Measurements from ENCODE around the gene NDUFS8. TPM values are rescaled to one million over a fixed set of nuclear protein-coding genes. Genes with fewer than 3 reads are reported as not detected.

Gene NDUFS8
- total RNA-seq, 1 donor from 2014 or later: 118 TPM

DNA sequence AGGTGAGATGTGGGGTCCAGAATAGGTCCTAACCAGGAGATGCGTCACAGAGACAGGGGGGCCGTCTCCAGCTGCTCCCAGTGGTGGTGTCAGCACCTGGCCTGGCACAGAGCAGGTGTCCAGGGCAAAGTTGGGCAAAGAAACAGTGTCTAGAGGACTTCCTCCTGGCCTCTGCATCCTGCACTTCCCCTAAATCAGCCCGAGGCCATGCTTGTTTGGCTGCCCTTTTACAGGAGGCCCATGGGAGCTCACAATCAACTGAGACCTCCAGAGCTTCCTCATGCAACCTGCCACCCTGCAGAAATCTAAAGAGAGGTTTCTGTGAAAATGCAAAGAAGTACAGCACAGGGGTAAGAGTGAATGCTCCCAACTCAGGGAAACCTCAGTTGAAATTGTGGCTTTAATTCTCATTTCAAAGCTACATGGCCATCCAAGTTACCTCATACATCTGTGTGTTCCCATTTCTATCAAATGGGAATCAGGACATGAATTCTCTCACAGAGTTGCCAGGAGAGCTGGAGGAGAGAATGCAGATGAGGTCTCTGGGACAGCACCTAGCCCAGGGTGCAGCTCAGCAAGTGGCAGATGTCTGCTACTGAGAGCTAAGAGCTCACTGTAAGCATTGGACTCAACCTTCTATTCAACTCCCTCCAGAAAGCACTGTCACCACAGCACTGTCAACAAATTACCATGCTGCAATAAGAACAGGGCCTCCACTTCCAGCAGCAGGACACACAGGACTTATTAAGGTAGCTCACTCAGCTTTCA lies 41.0 kb downstream of the NDUFS8 start:
- ATAC-seq (peak; percentile 51), DNase-seq (no peak)
- intact Hi-C loops (cut with DNase I): no loop called here
- Histone ChIP-seq H3K36me3 (peaks cover 71% of the 10 kb centered on the region), H3K27ac (no peak overlapping the region), H3K9me3 (no peaks in the 10 kb centered on the region), H3K27me3 (no peaks in the 10 kb centered on the region), H3K4me3 (no peak overlapping the region), H3K4me1 (no peaks in the 10 kb centered on the region)
- TF ChIP-seq CTCF (IDR thresholded peaks at IDR 0.05): no peak

DNA sequence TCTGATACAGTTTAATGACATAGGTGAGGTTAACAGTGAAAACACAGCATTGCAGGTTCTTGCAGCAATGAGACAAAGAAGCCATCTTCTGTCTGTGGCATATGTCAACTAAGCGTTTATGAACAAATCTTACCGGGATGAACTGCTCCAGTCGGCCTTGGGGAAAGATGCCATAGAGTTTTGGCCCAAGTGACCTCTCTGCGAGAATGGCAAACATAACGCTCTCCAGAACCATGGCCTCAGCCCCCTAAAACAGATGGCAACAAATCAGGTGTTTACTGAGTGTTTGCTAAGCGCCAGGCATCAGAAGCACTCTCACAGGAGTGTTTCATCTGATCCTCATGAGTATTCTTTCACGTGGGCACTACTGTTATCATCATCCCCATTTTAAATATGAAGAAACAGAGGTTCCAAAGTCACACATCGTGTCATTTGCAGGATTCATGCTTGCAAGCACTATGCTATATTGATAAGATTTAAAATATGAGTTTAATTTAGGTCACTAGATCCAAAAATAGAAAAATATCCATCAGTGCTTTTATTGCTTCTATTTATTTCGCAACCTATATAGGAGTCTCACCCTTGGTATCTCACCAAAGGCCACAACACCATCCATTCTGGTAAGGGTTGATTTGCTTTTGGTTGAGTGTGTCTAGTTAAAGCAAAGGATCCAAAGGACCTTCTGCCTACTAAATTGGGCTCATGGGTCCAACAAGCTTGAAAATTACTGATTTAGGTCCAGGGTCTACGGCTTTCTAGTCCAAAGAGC lies 44.3 kb downstream of the NDUFS8 start:
- no peak for ATAC-seq
- no peak overlapping the region for H3K4me3 ChIP-seq
- no peak for TF ChIP-seq CTCF (IDR thresholded peaks at IDR 0.05)
- H3K27ac ChIP-seq: no peak overlapping the region
- no peak for DNase-seq
- intact Hi-C loops (cut with DNase I): no loop called here
- H3K27me3 ChIP-seq: no peaks in the 10 kb centered on the region
- peaks cover 5% of the 10 kb centered on the region for H3K4me1 ChIP-seq
- peaks cover 47% of the 10 kb centered on the region for H3K36me3 ChIP-seq
- H3K9me3 ChIP-seq: no peaks in the 10 kb centered on the region

GRCh38 chr11:68076371-68077042 lies 46.0 kb downstream of the NDUFS8 start:
- intact Hi-C loops (cut with DNase I): no loop called here
- TF ChIP-seq CTCF (IDR thresholded peaks at IDR 0.05): peak; percentile 34
- ATAC-seq: peak; percentile 74
- Histone ChIP-seq H3K4me1 (peaks cover 5% of the 10 kb centered on the region), H3K4me3 (no peak overlapping the region), H3K36me3 (peaks cover 53% of the 10 kb centered on the region), H3K9me3 (no peaks in the 10 kb centered on the region), H3K27ac (no peak overlapping the region), H3K27me3 (no peaks in the 10 kb centered on the region)
- DNase-seq: no peak

GRCh38 chr11:68077617-68078582 lies 47.4 kb downstream of the NDUFS8 start:
- Histone ChIP-seq H3K27ac (no peak overlapping the region), H3K4me1 (peaks cover 5% of the 10 kb centered on the region), H3K27me3 (no peaks in the 10 kb centered on the region), H3K9me3 (no peaks in the 10 kb centered on the region), H3K36me3 (peaks cover 39% of the 10 kb centered on the region), H3K4me3 (no peak overlapping the region)
- intact Hi-C loops (cut with DNase I): no loop called here
- no peak for TF ChIP-seq CTCF (IDR thresholded peaks at IDR 0.05)
- DNase-seq (no peak), ATAC-seq (peak; percentile 15)

DNA sequence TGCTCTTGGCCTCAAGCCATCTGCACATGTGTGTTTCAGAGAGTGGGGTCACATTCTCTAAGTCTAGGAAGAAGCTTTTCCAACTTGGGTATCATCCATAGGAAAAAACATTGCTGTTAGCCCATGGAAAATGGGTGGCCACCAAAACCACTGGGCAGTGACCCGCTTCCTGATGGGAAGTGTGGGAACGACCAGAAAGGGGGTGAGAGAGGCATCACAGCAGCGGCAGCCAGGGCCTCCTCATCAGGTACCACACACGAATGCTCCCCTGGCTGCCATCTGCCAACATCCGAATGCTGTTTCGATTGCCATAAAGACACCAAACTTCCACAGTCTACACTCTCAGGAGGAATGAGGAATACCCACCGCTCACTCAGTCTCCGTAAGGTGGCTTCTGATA lies 50.4 kb downstream of the NDUFS8 start:
- Histone ChIP-seq H3K36me3 (peaks cover 26% of the 10 kb centered on the region), H3K4me1 (peaks cover 5% of the 10 kb centered on the region), H3K27me3 (no peaks in the 10 kb centered on the region), H3K27ac (no peak overlapping the region), H3K4me3 (no peak overlapping the region), H3K9me3 (no peaks in the 10 kb centered on the region)
- TF ChIP-seq CTCF (IDR thresholded peaks at IDR 0.05): no peak
- ATAC-seq (no peak), DNase-seq (no peak)
- intact Hi-C loops (cut with DNase I): no loop called here
